DOHH2 (cell line): ENCODE results near the gene MAP4K4.
A peak's percentile ranks its signal among the peaks of the same experiment; 100 is the strongest.

Source experiments
- EZH2phosphoT487 ChIP-seq: fragments of 200-600 bp; sonication (generic); IDR thresholded peaks from 2 replicates; pipeline ENCODE4 v1.6.1; 2017; ENCODE audit warnings: borderline replicate concordance, mild to moderate bottlenecking, antibody characterized with exemption, low read length, moderate library complexity, mixed read lengths
- TF ChIP-seq, protein P1 (sequence below): fragments of 200-600 bp; sonication (generic); IDR thresholded peaks from one replicate; pipeline ENCODE4 v1.5.1; 2014; ENCODE audit warnings: antibody characterized with exemption, mild to moderate bottlenecking, low read depth, low read length; ENCODE audit not compliant: poor library complexity, severe bottlenecking

DNA sequence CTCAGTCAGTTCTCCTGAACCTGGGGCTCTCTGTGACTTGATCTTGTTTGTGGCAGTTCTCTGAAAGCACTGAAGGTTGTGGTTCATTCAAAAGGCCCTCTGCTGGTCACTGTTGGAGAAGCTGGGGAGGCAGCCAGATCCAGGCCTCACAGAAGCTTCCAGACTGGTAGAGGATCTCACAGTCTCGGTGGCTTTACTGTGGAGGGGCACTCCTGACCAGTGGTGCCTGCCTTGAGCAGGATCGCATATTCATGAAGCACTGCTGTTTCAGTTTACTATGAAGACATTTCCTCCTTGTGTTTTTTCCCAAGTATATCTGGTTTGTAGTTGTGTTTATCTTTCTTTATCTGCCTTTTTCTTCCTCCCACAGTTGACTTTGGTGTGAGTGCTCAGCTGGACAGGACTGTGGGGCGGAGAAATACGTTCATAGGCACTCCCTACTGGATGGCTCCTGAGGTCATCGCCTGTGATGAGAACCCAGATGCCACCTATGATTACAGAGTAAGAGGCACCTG is 133.9 kb downstream of the MAP4K4 start:
- TF ChIP-seq, protein P1, sequence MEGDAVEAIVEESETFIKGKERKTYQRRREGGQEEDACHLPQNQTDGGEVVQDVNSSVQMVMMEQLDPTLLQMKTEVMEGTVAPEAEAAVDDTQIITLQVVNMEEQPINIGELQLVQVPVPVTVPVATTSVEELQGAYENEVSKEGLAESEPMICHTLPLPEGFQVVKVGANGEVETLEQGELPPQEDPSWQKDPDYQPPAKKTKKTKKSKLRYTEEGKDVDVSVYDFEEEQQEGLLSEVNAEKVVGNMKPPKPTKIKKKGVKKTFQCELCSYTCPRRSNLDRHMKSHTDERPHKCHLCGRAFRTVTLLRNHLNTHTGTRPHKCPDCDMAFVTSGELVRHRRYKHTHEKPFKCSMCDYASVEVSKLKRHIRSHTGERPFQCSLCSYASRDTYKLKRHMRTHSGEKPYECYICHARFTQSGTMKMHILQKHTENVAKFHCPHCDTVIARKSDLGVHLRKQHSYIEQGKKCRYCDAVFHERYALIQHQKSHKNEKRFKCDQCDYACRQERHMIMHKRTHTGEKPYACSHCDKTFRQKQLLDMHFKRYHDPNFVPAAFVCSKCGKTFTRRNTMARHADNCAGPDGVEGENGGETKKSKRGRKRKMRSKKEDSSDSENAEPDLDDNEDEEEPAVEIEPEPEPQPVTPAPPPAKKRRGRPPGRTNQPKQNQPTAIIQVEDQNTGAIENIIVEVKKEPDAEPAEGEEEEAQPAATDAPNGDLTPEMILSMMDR = peak; percentile 78
- no peak for TF ChIP-seq EZH2phosphoT487
